Measurements from ENCODE around the gene HNF1B. TPM values are rescaled to one million over a fixed set of nuclear protein-coding genes. Genes with fewer than 3 reads are reported as not detected.

Gene HNF1B
- total RNA-seq, 2 experiments from 2014 or later, result not detected

DNA sequence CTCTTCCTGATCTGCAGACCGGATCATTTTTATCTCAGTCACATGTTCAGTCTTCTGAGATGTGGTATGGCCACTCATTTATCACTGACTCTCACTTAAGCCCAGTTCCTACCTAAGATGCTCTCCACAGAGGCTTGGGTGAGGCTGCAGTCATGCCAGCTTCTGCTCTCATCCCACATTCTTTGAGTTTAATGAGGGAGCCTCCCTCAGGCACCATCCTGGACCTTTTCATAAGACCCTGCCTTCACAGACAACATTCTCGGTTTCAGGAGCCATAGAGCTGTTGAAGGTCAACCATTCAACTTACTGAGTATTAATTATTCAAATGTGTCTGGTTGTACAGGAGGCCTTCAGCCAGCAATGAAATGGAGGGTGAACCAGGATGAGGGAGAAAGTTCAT lies 23.6 kb upstream of the HNF1B start:
- Mint-ChIP-seq H3K27ac (no peak overlapping the region), H3K27me3 (peaks cover 25% of the 10 kb centered on the region), H3K4me3 (no peak overlapping the region), H3K9me3 (no peaks in the 10 kb centered on the region), H3K4me1 (ENCODE audit: low read depth) (peaks cover 13% of the 10 kb centered on the region), H3K36me3 (ENCODE audit: low read depth) (no peaks in the 10 kb centered on the region)
- TF ChIP-seq, protein P1, sequence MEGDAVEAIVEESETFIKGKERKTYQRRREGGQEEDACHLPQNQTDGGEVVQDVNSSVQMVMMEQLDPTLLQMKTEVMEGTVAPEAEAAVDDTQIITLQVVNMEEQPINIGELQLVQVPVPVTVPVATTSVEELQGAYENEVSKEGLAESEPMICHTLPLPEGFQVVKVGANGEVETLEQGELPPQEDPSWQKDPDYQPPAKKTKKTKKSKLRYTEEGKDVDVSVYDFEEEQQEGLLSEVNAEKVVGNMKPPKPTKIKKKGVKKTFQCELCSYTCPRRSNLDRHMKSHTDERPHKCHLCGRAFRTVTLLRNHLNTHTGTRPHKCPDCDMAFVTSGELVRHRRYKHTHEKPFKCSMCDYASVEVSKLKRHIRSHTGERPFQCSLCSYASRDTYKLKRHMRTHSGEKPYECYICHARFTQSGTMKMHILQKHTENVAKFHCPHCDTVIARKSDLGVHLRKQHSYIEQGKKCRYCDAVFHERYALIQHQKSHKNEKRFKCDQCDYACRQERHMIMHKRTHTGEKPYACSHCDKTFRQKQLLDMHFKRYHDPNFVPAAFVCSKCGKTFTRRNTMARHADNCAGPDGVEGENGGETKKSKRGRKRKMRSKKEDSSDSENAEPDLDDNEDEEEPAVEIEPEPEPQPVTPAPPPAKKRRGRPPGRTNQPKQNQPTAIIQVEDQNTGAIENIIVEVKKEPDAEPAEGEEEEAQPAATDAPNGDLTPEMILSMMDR (IDR thresholded peaks at IDR 0.05), result no peak
- POLR2A ChIA-PET, result no interaction called here
- Histone ChIP-seq H3K9me3 (ENCODE audit: control insufficient read depth in 1 of 2, insufficient read depth in 1 of 2, low read length in 2 of 2) (no peaks in the 10 kb centered on the region), H3K27me3 (ENCODE audit: control insufficient read depth in 1 of 2, insufficient read depth in 2 of 2, low read length in 2 of 2) (peaks cover 0 to 2% of the 10 kb centered on the region in 2 experiments), H3K4me1 (ENCODE audit: insufficient read depth, low read length) (peaks cover 9% of the 10 kb centered on the region), H3K4me3 (ENCODE audit: low read length) (no peak overlapping the region), H3K36me3 (ENCODE audit: insufficient read depth, low read length) (no peaks in the 10 kb centered on the region), H3K27ac (ENCODE audit: low read depth in 1 of 2, low read length in 2 of 2) (no peak overlapping the region)
- ATAC-seq (ENCODE audit: poor library complexity), result no peak
- no peak for DNase-seq
- intact Hi-C loops (cut with DNase I, micrococcal nuclease), result no loop called here
- CTCF ChIA-PET, result no interaction called here

DNA sequence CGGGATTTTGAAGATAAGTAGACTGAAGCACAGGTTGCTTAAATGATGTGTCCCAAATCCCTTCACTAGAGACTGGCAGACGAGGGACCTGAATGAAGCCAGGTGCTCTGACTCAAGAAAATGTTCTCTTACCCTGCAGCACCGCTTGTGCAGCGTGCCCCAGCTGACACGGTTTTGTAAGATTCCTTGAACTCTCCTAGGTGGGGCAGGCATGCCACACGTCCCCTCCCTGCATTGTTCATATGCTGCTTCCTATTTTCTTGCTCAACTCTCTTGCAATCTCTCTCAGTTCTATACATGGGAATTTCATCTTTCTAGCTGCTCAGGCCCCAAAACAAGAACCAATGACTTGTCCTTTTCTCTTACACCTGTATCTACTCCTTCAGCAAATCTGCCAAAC lies 22.1 kb upstream of the HNF1B start:
- Histone ChIP-seq H3K36me3 (ENCODE audit: insufficient read depth, low read length) (no peaks in the 10 kb centered on the region), H3K9me3 (ENCODE audit: control insufficient read depth in 1 of 2, insufficient read depth in 1 of 2, low read length in 2 of 2) (no peaks in the 10 kb centered on the region), H3K4me1 (ENCODE audit: insufficient read depth, low read length) (peaks cover 9% of the 10 kb centered on the region), H3K4me3 (ENCODE audit: low read length) (no peak overlapping the region), H3K27ac (ENCODE audit: low read depth in 1 of 2, low read length in 2 of 2) (no peak overlapping the region), H3K27me3 (ENCODE audit: control insufficient read depth in 1 of 2, insufficient read depth in 2 of 2, low read length in 2 of 2) (peaks cover 3 to 16% of the 10 kb centered on the region in 2 experiments)
- CTCF ChIA-PET, result no interaction called here
- peaks cover 34% of the 10 kb centered on the region for H3K27me3 Mint-ChIP-seq
- POLR2A ChIA-PET, result no interaction called here
- H3K9me3 Mint-ChIP-seq, result no peaks in the 10 kb centered on the region
- no peaks in the 10 kb centered on the region for H3K36me3 Mint-ChIP-seq (ENCODE audit: low read depth)
- peak in 1 of 14 experiments; percentile 16 for DNase-seq
- no peak overlapping the region for H3K4me3 Mint-ChIP-seq
- no peak for ATAC-seq (ENCODE audit: poor library complexity)
- no peak overlapping the region for H3K27ac Mint-ChIP-seq
- peaks cover 13% of the 10 kb centered on the region for H3K4me1 Mint-ChIP-seq (ENCODE audit: low read depth)
- intact Hi-C loops (cut with DNase I, micrococcal nuclease), result no loop called here
- TF ChIP-seq, protein P1 (IDR thresholded peaks at IDR 0.05), result no peak

DNA sequence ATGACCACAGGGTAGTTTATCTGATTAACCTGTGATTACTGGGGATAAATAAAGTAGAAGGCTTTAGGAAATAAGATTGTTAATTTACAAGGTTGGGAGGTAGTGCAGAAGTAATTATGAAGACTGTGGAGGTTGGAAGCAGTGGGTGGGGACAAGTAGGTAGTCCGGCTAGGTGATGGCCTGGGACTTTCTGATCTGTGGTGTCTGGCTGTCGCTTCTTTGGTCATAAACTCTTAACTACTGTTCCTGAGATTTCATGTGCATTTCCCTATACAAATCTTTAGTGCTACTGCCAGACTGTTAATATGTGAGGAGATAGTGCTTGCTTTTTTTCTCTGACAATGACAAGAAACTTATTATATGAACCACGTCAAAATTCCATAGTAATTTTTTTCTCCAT lies 19.5 kb upstream of the HNF1B start:
- H3K9me3 ChIP-seq (ENCODE audit: control insufficient read depth in 1 of 2, insufficient read depth in 1 of 2, low read length in 2 of 2), result no peaks in the 10 kb centered on the region
- Mint-ChIP-seq H3K36me3 (ENCODE audit: low read depth) (no peaks in the 10 kb centered on the region), H3K4me1 (ENCODE audit: low read depth) (peaks cover 17% of the 10 kb centered on the region), H3K27ac (no peak overlapping the region), H3K9me3 (no peaks in the 10 kb centered on the region), H3K27me3 (peaks cover 48% of the 10 kb centered on the region), H3K4me3 (no peak overlapping the region)
- TF ChIP-seq, protein P1 (IDR thresholded peaks at IDR 0.05), result no peak
- H3K4me1 ChIP-seq (ENCODE audit: insufficient read depth, low read length), result peaks cover 9% of the 10 kb centered on the region
- ChIA-PET CTCF (no interaction called here), POLR2A (no interaction called here)
- ATAC-seq (ENCODE audit: poor library complexity), result no peak
- peaks cover 7 to 16% of the 10 kb centered on the region in 2 experiments for H3K27me3 ChIP-seq (ENCODE audit: control insufficient read depth in 1 of 2, insufficient read depth in 2 of 2, low read length in 2 of 2)
- no peak for DNase-seq
- no peak overlapping the region for H3K27ac ChIP-seq (ENCODE audit: low read depth in 1 of 2, low read length in 2 of 2)
- H3K4me3 ChIP-seq (ENCODE audit: low read length), result no peak overlapping the region
- H3K36me3 ChIP-seq (ENCODE audit: insufficient read depth, low read length), result no peaks in the 10 kb centered on the region
- intact Hi-C loops (cut with DNase I, micrococcal nuclease), result no loop called here
